Nucleus accumbens (tissue), 56 donors: ENCODE data around the gene CST7.
"Not testable (repeated sequence)": the region's sequence is repeated elsewhere in the genome, so short reads cannot be mapped to it uniquely, and the experiment has no call there.

Source experiments
- DNase-seq, 56 donors: peaks; one replicate each; lab custom pipeline; 2025; lab: John Stamatoyannopoulos, UW

The CST7 gene, protein sequence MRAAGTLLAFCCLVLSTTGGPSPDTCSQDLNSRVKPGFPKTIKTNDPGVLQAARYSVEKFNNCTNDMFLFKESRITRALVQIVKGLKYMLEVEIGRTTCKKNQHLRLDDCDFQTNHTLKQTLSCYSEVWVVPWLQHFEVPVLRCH

DNA sequence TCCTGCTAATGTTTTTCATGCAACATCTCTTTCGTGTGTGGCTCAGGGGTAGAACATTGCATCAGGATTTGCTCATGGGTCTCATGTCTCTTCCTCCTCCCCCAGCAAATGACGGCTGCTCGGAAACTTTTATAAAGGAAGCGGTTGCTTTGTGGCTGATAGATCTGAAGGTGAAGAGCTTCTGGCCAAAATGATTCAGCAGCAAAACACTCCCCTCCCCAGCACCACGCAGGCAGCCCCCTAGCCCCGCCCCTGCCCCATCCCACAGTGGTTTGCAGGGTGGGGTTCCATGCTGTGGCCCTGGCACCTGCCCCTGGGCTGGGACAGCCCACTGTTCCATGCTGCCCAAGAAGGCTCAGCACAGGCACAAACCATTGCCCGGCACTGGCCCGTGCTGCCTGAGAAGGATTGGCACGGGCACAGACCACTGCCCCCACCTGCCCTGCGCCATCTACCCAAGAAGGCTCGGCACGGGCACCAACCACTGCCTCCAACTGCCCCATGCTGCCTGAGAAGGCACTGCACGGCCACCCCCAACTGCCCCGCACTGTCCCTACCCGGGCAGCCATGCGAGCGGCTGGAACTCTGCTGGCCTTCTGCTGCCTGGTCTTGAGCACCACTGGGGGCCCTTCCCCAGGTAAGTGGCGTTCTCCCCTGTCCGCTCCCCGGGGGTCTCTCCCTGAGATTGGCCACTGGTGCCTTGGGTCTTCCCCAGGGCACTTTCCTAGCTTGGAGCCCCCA lies at the start of gene CST7:
TSS of gene CST7 (plus strand) at position 331 of the 741 bp plus-strand sequence. CDS start at position 568, 237 bp downstream.
- no peak for DNase-seq

DNA sequence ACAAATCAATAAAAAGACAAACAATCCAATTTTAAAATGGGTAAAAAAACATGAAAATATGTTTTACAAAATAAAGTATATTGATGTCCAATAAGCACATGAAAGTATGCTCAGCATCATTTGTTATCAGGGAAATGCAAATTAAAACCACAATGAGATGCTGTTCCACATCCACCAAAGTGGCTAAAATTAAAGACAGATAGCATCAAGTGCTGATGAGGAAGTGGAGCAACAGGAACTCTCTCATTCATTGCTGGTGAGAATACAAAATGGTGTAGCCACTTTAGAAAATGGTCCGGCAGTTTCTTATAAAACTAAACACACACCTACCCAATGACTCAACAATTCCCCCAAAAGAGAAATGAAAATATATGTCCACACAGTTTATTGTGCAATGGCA lies 42.3 kb upstream of the CST7 start:
- DNase-seq: no peak

DNA sequence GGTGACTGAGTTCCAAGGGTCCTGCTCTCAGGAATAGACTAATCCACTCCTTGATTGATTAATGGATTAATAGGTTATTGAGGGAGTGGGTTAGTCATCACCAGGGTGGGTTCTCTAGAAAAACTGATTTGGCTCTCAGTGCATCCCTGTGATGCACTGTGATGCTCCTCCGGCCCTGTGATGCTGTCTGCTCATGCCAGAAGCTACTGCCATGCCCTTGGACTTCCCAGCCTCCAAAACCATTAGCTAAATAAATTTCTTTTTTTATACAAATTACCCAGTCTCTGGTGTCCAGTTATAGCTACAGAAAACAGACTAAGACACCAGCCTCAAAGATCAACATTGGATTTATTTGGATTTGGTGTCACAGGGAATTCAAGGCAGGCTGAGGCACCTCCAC lies 40.4 kb upstream of the CST7 start:
- DNase-seq: no peak

DNA sequence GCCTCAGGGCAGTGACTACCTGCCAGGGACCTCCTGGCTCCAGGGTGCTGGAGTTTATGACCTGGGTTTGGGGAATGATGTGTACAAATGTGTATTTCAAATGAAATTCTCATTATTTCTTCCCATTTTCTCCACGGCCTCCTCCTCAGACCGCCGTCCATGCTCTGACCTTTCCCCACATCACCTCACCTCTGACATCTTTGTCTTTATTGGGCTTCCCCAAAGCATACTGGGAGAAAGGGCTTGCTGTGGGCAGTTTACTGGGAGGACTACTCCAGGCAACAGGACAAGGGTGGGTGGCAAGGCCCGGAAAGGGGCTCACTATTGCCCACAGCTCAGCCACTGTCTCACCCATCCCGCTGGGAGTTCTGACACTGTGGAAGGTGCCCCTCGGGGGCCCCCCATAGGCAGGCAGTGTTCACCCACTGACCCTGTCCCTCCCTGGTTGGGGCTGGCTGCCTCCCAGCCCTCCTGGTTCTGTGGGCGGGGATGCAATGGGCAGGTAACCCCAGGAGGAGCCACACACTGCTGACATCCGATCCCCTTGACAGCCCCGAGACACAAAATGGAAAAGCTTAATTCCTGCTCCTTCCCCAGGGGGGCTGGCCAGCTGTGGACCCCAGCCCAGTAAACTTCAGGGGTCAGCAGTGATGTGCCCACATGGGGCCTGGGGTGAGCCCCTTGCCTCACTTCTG lies 39.8 kb upstream of the CST7 start:
- no peak for DNase-seq

DNA sequence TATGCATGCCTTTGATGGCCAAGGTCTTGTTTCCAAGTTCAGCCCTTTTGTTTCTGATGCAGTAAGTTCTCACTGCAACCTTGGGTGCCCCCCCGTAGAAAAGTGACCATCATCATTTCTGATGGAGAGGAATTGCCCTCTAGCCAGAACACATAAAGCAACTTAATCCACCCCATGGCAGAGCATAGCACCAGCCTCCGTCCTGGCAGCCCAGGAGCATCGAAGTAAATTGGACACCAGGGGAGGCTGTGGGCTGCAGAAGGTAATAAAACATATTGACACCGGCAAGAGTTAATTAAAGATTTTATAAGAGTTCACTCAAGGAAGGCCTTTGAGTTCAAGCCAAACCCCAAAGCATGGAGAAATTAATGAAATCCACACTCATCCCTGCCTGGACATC lies 39.2 kb upstream of the CST7 start:
- DNase-seq: no peak

DNA sequence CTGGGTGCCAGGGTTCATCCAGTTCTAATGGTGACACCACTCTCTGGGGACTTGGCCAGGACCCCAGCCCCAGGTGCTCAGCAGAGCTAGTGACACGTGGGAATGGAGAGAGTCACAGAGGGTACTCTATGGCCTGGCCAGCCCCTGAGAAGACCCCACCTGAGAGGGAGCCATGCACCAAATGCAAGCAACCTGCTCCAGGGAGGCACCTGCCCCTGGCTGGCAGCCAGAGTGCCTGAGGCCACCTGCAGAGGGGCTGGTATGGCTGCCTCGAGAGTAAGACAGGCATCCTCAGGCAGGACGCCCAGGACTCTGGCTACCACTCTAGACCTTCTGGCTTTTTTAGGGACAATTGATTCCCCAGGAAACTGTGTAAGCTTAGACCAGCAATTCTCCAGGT lies 38.6 kb upstream of the CST7 start:
- DNase-seq: no peak

DNA sequence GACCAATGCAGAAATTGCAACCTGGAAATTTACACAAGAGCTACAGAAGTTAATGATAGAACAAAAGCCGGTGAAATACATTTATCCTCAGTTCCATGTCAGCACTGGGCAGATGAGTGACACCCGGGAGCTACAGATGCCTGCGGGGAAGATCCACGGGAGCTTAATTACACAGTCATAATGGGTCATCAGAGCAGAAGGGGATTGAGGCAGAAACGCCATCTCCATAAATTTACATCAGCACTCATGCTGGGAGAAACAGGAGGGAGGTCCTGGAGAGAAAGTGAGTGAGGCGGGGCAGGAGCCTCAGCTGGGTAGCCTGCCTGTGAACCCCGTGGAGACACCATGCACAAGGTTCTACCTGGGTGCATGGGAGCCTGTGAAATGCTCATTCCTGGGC lies 37.6 kb upstream of the CST7 start:
- DNase-seq: no peak

DNA sequence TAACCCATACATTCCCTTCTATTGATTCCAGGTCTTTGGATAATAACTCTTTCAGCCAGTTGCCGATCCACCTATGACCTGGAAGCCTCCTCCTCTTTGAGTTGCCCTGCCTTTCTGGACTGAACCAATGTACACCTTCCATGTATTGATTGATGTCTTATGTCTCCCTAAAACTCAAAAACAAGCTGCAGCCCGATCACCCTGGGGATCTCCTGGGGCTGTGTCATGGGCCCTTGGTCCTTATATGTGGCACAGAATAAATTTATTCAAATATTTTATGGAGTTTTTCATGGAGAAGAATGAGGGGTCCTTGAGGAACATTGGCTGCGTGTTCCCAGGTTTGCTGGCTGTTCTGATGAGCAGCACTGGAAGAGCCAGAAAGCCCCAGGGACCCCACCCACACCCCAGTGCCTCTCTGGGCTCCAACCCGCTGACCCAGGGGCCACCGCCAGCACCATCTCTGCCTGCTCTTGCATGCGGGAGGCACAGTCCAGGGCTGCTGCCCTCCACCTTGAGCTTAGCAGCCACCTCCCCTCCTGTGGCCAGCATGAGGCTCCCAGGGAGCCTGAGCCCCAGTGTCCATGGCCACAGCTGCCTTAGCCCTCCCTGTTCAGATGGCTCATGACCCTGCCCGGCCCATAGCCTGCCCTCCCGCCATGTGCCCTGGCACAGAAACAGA lies 36.5 kb upstream of the CST7 start:
- no peak for DNase-seq

DNA sequence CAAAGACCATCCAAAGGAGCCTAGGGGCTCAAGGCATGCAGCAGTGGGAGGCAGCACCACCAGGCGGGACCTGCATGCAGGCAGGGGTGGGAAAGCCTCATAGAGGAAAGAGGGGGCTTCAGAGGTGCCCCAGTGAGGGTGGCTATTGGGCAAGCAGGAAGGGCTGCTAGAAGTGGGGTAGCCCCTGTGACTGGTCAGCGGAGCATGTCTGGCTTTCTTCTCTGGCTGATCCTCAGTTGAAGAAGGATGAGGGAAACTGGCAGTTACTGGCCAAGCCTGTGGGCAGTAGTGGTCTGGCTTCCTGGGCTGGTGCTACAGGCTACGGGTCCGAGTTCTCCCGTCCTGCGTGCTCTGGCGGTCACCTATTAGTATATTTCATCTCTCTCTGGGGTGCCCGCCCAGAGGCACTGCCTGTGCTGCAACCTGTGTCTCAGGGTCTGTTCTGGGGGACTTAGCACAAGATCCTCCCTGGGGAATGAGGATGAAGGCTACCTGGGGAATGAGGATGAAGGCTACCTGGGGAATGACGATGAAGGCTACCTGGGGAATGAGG lies 35.9 kb upstream of the CST7 start:
- no peak for DNase-seq

DNA sequence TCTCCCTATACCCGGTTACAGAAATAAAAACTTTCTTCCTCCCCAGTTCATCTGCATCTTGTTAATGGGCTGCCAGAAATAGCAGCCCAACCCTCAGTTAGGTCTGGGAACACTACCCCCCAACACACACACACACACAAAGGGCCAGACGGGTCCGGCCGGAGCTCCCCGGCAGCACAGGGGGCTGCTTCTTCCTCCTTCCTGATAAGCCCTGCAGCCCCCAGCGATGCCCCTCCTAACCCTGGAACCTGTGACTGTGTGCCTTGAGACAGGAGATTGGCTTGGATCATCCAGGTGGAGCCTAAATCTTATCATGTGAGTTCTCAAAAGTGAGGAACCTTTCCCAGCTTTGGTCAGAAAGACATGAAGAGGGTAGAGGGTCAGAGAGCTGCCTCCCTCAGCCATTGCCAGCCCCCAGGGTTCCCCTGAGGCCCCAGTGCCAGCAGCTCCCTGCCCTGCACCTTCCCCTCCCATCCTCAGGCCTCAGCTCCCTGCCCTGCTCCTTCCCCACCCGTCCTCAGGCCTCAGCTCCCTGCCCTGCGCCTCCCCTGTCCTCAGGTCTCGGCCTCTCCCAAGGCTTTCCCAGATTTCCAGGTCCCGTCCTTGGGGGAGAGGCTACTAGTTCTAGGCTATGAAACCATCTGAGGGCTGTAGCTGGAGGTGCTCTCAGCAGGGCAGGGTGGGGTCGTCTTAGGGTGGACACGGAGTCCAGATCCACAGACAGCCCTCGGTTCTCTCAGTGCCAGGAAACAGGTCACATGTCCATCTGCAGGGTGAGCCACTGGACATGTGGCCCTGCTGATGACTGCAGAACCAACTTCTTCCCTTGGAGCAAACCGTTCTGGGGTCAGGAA lies 34.5 kb upstream of the CST7 start:
- DNase-seq: peak in 1 of 56 donors; percentile 4

DNA sequence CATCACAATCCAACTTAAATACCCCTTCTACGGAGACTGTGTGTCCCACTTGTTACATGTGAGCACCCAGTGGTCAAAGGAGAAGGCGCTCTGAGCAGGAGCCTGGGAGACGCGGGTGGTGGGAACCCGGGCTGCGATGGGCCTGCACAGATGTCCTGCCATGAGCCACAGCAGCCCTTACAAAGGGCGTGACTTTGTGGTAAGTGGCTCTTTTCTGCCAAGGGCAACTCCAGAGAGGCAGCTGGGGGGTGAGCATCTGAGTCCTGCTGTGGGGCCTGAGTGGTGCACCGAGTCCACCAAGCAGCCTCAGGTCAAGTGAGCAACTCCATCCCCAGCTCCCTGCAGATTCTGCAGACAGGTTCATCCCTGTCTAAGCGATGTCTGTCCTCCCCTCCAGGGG lies 33.6 kb upstream of the CST7 start:
- no peak for DNase-seq

DNA sequence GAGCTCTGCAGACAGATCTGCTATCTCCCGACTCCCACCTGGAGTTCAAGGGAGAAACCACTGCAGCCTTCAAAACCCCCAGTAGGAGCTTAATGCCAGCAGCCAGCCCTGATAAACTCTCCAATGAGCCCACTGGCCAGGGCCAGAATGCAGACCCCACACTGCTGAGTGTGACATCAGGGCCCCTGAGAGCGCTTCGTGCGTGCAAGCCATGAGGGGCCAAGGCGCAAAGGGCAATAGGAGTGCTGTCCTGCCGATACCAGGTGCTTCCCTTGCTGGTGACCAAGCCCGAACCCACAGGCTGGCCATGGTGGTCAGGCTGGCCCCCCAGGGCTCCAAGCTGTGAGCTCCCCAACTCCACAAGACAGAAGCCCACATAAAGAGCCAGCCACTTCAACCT lies 33.2 kb upstream of the CST7 start:
- no peak for DNase-seq

DNA sequence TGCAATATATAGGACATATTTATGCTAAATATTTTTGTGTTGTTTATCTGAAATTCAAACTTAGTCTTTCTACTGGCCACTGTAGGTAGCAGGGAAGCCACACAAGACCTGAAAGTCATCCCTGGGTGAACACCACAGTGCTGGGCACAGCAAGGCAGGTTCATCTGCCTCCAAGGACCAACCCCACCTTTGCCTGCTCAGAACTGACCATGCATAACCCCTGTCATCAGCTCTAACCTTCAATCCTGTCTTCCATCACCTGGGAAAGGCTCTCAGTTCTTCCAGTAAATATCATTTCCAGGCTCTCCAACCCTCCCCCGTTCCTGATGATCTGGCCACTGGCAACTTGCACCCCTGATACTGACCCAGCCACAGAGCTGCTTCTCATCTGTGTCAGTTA lies 32.7 kb upstream of the CST7 start:
- no peak for DNase-seq

DNA sequence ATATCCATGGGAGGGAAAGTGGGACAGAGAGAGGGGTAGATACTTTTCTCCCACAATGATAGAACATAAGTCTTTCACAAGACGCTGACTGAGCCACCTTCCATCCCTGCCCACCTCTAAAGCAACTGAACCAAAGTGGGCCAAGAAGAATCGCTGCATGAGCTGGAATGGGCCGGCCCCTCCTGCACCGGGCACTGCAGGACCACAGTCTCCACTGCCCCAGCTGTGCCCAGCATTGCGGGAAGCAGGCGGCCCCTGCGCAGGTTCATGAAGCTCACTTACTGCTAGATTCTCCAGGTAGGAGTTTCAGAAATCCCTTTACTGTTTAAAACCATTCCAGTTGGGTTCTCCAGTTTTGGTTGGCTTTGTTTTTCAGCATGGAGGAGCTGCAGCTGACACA lies 32.0 kb upstream of the CST7 start:
- DNase-seq: no peak

DNA sequence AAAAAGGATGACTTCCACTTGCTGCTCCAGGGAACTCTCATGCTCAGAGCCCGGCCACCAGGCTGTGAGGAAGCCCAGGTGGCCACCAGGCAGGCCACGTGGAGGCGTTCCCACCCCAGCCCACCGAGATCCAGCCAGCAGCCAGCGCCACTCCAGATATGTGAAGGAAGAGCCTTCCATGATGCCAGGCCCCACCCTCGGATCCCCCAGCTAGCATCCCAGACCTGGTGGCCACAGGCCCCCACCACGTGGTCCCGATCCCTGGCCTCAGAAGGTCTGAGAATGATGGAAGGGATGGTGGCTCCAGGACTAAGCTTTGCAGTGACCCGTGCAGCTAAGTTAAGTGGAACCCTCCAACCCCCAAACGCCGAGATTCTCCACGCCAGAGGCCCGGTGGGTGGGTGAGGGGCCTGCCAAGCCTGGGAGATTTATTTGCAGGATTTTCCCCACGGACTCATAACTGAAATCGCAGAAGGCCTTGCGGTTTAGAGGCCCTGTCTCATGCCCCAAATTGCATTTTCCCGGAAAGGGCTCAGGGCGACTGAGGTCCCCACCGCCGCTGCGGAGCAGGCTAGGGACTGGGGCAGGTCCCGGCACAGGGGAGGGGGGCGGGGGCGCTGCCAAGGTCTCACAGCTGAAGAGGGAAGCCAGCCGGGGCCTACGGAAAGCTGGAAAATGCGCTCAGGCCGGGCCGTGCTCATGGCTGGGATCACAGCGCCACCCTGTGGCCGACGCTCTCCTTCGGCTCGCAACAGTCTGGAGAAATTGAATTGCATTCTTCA lies 31.1 kb upstream of the CST7 start:
- peak in 49 of 56 donors; percentile 5 to 86 (median 49) for DNase-seq

DNA sequence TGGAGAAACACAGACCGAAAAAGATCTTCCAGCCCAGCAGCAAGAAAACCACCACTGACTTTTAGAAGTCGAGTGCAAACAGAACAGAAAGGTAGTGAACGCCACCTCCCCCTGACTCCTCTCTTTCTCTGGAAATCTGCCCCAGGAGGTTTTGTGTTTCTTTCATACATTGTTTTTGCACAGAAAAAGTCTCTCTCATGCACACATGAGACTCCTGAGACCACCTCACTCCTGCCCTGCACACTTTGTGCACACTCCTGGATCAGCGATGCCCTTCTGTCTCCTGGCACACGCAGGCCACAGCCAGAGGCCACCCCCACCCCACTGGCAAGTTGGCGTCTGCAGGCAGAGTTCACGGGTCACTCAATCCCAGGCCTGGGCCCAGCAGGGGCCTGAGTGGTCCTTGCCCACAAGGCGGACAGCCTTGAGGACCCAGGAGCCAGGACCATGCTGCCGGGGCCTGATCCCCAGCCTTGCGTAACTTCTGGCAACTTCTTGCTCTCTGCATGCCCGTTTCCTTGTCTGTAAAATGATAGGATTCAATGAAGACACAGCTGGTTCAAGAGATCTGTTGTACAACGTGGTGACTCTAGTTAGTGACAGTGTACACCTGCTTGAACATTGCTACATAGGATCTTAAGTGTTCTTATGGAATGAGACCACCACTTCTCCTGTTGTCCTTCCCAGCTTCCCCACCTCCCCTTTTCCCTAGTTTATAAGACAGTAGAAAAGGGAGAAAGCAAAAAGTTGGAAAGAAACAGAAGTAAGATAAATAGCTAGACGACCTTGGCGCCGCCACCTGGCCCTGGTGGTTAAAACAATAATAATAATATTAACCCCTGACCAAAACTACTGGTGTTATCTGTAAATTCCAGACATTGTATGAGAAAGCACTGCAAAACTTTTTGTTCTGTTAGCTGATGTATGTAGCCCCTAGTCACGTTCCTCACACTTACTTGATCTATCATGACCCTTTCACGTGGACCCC lies 30.2 kb upstream of the CST7 start:
- peak in 3 of 56 donors; percentile 3 to 37 (median 7) for DNase-seq

DNA sequence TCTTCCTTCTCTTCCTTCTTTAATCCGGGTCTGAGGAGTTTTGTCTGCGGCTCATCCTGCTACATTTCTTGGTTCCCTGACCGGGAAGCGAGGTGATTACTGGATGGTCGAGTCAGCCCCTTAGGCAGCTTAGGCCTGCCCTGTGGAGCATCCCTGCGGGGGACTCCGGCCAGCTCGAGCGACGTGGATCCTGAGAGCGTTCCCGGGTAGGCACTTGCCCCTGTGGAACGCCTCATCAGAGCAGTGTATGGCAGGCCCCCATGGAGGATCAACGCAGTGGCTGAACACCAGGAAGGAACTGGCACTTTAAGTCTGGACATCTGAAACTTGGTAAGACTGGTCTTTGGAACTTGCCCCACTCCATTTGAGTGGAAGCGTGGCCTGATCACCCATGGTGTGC lies 29.4 kb upstream of the CST7 start:
- not testable (repeated sequence) for DNase-seq

DNA sequence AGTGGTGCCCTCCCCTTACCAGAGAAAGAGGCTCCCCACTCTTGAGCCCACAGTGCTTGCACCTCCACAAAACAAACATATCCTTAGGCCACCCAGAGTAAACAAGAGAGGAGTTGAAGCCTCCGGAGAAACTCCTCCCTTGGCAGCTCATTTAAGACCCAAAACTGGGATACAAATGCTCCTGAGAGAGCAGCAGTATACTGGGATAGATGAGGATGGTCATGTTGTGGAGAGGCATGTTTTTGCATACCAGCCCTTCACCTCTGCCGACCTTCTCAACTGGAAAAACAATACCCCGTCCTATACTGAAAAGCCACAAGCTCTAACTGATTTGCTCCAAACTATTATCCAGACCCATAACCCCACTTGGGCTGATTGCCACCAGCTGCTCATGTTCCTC lies 28.4 kb upstream of the CST7 start:
- not testable (repeated sequence) for DNase-seq
